Activated CD4-positive, CD25-positive, alpha-beta regulatory T cell treated with anti-CD3 and anti-CD28 coated beads, Interleukin-2, amount 50 U/mL, for 72 hours (primary cell): Measurements from ENCODE around the gene NAT14.
"Not testable (repeated sequence)": the region's sequence is repeated elsewhere in the genome, so short reads cannot be mapped to it uniquely, and the experiment has no call there.

Experiments used
- DNase-seq: peaks from one replicate; pipeline ENCODE4 v3.0.0; 2021

NAT14 gene

DNA sequence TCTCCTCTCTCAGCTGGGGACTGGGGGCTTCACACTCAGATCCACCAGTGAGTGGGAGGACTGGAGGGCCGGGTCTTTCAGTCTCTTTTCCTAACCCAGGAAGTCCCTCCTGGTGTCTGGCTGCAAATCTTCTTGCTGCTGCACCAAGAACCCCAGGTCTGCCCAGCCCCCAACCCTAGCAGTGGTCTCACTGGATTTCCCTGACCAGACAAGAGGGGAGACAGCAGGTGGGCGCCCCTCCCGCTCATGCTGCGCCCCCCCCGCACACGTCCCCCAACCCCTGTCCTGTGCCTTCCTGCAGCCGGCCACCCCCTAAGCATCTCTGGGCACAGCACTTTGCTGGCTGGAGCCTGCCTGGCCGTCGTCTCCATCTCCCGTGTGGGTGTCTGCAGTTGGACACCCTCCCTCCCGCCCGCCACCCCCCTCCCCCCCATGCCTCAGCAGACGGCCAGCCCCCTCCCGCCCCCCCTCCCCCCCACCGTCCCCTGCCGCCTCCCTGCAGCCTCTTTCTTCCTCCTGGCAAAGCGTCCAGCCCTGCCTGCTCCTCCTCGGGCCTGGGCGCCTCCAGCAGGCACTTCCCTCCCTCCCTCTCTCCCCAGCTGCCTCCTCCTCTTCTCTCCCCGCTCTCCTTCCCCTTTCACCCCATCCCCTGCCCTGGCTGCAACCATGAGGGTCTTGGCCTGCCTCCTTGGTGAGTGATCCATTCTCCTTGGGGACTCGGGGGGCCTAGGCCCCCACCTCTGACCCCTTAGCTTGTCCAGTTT lies 3.1 kb downstream of the NAT14 start, which contains the start of gene SSC5D:
TSS of gene SSC5D (plus strand) at position 513 of the 764 bp plus-strand sequence. CDS start at position 667, 154 bp downstream.
- DNase-seq: no peak

- DNase-seq: no peak
Observed at GRCh38 chr19:55488986-55489710, 4.2 kb downstream of the NAT14 start.

GRCh38 chr19:55489711-55490477 lies 4.9 kb downstream of the NAT14 start:
- no peak for DNase-seq

DNA sequence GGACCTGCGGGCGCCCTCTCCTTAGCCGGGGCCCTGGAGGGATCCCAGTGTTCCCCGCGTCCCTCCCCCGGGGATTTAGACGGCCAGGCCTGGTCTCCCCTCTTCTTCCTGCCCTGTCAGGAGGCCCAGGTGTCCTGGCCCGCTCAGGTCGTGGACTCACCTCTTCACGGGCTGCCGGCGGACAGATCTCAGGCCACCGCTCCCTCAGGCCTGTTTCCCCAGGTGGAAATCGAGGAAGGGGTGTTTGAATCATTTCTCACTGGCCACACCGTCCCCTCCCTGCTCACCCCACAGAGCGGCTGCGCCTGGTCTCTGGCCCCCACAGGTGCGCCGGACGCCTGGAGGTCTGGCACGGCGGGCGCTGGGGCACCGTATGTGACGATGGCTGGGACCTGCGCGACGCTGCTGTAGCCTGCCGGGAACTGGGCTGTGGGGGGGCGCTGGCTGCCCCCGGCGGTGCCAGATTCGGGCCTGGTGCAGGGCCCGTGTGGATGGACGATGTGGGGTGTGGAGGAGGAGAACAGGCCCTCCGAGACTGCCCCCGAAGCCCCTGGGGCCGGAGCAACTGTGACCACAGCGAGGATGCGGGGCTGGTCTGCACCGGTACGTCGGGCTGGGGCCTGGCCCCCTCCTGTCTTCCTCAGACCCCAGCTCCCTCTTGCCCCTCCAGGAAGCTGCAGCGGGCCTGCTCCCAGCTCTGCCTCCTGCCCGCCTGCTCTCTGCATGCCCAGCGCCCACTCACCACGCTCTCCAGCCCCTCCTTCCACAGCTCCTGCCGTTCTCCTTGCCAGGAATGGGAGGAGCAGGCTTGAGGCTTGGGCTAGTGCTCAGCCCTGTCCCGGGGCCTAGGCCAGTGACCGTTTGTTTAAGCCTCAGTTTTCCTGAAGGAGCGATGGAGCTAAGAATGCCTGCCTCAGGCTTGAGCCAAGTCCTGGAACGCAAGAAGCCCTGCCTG lies 5.8 kb downstream of the NAT14 start:
- DNase-seq: no peak

DNA sequence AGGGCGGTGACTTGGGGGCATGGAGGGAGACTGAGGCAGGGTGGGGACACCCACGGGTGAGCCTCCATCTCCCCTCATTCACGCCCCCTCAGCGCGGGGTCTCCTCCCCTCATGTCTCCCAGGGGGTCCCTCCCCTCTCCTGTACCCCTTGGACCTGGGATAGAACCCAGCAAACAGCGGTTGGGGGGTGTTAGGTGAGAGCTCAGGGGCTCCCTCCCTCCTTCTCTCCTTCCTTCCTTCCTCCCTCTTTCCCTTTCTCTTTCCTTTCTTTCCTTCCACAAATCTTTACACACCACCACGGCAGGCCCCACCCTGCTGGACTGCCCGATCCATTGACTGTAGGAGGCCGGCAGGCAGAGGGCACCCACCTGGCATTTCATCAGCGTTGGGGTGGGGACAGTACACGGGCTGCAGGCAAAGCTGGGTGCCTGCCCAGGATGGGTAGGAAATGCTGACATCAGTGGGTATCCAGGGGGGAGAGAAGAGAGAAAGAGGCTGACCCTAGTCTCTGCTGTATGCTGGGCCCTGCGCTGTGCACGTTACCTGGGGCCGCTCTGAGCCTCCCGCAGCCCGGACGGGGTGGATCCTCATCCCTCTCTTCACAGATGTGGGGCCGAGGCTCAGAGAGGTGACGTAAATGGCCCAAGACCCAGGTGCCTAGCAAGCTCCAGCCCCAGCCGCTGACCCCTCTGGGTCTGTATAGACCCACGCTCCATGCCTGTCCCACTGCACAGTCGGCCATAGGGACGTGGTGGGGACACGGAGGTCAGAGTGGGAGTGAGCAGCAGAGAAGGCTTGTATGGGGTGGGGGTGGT lies 6.8 kb downstream of the NAT14 start:
- no peak for DNase-seq

DNA sequence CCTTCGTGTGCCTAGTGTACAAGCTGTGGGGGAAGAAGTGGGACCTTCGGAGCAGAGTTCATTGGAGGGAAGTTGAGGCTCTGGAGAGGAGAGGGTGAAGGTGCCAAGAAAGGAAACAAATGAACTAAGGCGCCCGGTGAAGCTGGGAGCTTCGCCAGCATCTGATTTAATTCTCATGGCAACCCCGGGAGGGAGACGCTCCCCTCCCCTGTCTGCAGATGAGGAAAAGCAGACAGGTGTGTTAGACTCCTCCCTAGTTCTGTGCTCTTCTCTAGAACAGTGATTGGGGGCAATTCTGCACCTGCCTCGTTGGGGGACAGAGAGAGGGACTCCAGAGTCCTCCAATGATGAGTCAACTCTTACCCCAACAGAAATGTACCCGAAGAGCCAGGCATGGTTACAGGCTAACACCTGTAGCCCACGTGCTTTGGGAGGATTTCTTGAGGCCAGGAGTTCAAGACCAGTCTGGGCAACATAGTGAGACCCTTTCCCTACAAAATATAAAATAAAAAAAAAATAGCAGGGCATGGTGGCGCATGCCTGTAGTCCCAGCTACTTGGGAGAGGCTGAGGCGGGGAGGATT lies 7.5 kb downstream of the NAT14 start:
- DNase-seq: no peak

- DNase-seq: no peak
Observed at GRCh38 chr19:55493052-55493644, 8.2 kb downstream of the NAT14 start.

GRCh38 chr19:55493645-55494171 lies 8.7 kb downstream of the NAT14 start:
- no peak for DNase-seq

DNA sequence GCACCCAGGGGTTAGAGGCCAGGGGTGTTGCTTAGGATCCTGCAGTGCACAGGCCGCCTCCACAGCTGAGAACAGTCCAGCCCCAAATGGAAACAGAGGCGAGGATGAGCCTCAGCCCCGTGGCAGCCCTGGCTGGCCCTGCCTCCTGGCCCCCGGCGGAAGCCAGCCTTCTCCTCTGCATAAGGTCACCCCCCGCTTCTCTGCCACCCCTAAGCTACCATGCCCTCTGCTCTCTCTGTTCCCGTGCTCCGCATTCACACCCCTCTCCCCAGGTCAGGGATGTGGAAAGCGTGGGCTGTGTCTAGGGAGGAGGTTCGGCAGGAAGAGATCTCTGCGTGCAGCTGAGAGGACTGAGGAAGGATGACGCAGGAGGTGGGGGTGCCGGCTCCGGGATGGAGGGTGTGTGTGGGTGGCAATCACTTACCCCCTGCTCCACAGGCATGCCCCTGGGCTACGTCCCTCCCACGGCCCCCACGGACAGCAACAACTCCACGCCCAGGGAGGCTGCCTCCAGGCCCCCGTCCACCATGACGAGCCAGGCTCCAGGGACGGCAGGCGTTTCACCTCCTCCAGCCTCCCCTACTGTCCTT lies 9.3 kb downstream of the NAT14 start:
- no peak for DNase-seq

GRCh38 chr19:55495646-55496349 lies 10.8 kb downstream of the NAT14 start:
- DNase-seq: no peak

GRCh38 chr19:55496820-55497219 lies 11.8 kb downstream of the NAT14 start:
- DNase-seq: not testable (repeated sequence)

- DNase-seq: no peak
Observed at GRCh38 chr19:55497763-55498162, 12.8 kb downstream of the NAT14 start.

DNA sequence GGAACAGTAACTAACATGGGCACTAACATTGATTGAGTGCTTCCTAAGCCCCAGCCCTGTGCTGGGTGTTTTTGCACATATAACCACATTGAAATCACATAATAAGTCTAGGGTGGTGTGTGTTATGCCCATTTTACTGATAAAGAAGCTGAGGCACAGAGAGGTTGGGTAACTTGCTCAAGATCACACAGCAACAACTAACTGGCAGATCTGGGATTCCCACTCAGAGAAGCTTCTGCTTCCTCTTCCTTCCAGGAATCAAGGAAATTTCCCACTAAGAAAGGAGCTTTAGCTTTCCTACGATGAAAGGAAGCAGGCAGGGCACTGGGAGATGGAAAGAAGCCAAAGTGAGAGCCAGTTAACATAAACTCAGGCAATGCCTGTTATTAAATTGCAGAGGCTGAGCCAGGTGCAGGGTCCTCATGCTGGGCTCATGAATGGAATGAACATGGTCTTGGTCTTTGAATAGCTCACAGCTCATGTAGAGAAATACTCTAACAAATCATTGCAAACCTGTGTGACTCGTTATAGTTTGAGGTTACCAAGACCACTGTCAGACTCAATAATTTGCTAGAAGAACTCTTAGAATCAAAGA lies 13.4 kb downstream of the NAT14 start:
- DNase-seq: no peak

DNA sequence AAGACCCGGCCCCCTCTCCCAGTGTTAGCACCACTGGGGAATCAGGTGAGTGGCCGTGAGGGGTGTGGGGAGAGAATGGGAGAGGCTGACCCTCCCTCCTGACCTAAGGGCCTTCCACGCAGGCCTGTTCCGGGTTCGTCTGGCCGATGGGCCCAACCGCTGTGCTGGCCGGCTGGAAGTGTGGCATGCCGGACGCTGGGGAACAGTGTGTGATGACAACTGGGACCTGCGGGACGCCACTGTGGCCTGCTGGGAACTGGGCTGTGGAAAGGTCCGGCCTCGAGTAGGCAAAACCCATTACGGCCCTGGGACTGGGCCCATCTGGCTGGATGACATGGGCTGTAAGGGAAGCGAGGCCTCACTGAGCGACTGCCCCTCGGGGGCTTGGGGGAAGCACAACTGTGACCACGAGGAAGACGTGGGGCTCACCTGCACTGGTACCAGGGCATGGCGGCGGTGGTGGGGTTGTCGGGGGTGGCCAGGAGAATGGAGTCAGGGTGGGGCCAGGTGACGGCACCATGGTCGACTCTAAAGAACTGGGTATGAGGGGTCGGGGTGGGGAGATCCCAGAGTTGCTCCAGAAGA lies 15.5 kb downstream of the NAT14 start:
- DNase-seq: no peak

DNA sequence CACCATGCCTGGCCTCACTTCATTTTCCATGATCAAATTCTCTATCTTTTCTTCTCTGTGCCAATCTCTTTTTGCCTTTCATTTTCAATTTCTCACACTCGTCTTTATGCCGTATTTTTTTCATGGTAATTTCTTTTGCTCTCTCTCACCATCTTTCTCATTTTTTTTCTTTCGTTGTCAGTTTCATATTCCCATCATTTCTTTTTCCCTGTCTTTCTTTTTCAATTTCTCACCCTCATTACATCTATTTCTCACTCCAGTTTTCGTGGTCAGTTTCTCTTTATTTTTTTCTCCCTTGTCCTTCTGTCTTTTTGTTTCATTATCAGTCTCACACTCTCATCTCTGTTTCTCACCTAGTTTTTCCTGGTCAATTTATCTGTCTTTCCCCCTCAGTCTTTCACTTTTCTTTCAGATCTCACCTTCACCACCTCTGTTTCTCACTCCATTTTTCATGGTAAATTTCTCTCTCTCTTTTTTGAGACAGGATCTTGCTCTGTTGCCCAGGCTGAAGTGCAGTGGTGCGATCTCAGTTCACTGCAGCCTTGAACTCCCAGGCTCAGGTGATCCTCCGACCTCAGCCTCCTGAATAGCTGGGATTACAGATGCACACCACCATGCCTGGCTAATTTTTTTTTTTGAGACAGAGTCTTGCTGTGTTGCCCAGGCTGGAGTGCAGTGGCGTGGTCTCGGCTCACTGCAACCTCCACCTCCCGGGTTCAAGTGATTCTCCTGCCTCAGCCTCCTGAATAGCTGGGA lies 17.4 kb downstream of the NAT14 start:
- DNase-seq: no peak

GRCh38 chr19:55503157-55503501 lies 18.1 kb downstream of the NAT14 start:
- DNase-seq: no peak

DNA sequence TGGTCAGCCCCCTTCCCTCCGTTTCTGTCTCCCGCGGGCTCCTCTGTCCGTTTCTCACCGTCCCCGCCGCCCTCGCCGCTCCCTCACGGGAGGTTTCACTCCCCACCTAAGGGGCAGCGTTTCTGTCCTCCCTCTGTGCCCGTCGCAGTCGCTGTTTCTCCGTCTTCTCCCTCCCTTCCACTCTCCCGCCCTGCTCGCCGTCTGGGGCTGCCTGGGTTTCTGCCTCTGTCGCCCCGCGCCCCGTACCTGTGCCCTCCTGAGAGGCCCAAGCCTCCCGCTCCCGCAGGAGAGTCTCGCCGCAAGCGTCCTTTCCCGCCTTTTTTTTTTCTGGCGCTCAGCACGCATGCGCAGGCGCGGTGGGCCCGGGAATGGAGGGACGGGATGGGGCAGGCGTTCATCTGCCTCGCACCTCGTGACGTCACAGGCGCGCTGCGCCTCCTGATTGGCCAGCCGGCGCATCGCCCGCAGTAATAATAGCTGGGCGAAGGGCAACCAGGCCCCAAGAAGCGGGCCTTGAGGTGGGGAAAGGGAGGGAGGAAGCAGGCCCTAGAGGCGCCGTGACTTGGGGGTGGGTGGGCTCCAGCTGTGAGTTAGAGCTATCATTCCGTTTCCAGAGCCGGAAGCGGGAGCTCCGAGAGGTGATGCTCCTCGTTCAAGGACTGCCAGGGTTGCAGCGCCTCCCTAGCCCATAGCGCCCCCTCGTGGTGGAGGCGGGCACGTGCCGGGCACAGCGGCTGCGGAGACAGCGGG lies 18.7 kb downstream of the NAT14 start:
- DNase-seq: peak; percentile 94
